Stimulated activated naive CD8-positive, alpha-beta T cell treated with anti-CD3 and anti-CD28 coated beads, Interleukin-15, Interleukin-2, amounts not matched to agents 100 U/mL and 50 U/mL, for 24 hours (primary cell): ENCODE measurements around the gene NLRC5.

Experiments used
- ATAC-seq: fragments of 150-1000 bp; cut with Tn5 transposase; one replicate; pipeline ENCODE4 v1.10.0; 2021
- DNase-seq: peaks from one replicate; pipeline ENCODE4 v3.0.0; 2021

Gene NLRC5

DNA sequence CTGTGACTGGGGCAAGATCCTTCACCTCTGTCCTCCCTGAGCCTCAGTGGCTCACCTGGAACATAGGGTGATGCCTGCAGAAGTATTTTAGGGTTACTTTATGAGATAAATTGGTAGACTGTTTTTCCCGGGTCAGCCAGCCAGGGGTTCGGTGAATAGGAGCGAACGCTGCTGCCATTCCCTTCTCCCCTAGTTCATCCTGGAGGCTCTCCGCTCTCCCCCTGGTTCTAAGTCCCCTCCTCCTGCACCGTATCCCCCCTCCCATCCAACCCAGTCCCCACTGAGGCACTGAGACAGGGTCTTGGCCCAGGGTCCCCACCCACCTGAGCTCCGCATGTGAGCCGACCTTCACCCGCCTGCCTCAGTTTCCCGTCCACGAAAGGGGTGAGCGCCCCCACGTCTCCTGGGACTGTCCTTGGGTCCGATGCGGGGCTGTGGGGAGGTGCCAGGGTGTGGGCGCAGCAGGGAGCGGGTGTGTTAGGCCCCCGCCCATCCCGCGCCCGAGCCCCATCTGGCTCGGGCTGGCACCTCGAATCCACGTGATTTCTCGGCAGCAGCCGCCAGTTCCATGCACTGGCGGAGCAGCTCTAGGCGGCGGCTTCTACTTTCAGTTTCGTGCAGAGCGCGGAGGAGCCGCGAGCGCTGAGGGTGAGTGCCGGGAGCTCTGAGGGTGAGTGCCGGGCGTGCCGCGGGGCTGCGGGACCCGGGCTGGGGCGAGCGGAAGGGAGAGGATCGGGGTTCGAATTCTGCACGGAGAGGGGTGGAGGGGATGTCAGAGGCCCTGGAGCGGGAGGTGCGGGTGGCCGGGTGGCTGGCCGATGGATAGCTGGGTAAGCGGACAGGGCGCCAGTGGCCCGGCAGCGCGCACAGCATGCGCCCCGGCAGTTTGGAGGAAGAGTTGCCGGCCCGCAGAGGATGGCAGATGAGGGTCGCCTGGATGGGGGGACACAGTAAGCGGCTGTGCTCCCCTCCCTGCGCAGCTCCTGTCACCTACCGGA is at the start of gene NLRC5:
Gene NLRC5 (plus strand): TSS at position 610 of the 998 bp plus-strand sequence. CDS start 31,156 bp downstream, outside the sequence.
- DNase-seq (peak; percentile 92), ATAC-seq (peak; percentile 83)

GRCh38 chr16:56939801-56940200 is 49.6 kb upstream of the NLRC5 start:
- no peak for ATAC-seq
- DNase-seq = no peak

GRCh38 chr16:56941092-56941491 is 48.3 kb upstream of the NLRC5 start:
- ATAC-seq = no peak

DNA sequence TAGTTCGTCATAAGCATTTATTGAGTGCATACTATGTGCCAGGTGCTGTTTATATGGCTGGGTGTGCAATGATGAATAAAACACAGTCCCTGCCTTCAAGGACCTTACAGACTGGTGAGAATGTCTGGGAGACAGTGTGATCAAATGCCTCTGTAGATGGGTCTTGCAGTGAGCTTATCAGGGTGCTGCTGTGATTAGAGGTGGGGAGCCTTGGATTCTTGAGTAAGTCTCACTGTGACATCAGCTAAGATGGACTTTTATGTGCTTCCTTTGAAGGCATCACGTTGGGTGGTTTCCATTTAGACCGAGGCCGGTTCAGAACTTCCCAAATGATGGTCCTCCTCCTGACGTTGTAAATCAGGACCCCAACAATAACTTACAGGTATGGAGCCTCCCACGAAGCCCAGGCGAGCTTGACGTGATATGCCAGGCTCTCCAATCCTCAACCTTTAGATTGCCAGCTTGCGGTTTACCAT is 47.5 kb upstream of the NLRC5 start:
- DNase-seq (no peak), ATAC-seq (no peak)

More at GRCh38 chr16:56941092-56941491, 48.3 kb upstream of the NLRC5 start:
- no peak for DNase-seq

DNA sequence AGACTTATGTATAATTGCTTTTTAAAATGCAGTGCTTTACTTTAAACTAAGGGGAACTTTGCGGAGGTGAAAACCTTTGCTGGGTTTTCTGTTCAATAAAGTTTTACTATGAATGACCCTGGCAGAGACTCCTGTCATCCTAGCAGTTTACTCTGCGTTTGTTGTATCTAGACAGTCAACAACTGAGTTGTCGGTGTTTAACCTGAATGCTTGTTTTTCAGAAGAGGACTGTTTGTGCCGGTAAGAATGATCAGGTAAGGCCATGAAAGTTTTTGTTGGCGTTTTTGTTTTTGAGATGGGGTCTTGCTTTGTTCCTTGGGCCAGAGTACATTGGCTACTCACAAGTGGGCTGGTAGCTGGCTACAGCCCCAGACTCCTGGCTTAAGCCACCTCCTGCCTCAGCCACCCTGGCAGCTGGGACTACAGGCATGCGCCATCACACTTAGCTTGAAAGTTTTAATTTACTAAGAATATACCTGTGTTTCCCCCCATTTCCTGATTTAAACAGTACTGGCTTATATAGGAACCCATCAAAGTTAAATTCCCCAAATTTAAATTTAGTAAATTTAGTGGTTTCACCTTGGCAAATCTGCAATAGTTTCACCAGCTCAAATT is 45.5 kb upstream of the NLRC5 start:
- no peak for DNase-seq
- no peak for ATAC-seq

DNA sequence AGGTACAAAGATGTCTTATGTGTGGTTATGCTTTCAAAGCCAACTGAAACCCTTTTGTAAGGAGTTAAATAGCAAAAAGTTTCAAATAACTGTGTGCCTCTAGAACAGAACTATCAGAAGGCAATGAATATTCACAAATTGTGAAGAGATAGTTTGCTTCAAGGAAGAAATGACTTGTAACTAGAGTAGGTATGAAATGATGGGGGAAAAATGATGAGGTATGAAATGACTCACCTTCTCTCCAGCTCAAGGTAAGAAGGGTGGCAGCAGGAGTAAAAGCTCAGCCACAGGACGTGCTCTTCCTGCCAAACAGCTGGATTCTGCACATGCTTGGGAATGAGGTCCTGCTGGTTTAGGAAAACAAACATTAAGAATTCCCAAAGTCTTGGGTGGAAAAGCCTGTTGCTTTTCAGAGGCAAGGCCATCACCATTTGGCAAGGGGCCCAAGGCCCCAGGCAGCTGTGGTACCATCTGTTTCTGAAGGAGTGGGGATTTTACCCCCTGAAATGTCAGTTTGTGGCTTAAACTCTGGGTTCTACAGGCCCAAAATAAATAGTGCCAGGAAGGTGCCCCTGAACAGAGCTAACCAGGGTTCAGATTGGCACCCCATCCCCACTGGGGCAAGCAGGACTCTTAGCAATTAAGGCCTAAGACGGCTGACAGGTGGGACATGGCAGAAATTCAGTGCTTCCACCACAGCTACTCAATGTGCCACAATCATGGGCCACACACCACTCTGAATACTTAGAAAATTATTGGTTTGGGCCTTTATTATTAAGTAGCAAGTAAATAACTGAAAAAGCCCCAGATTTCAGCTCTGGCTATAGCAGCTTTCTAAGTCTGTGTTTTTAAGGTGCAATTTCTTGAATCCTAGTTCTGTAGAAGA is 44.2 kb upstream of the NLRC5 start:
- peak; percentile 82 for ATAC-seq
- DNase-seq = peak; percentile 50

- no peak for DNase-seq
- ATAC-seq = no peak
These were observed 43.4 kb upstream of the NLRC5 start for GRCh38 chr16:56945847-56946527.

DNA sequence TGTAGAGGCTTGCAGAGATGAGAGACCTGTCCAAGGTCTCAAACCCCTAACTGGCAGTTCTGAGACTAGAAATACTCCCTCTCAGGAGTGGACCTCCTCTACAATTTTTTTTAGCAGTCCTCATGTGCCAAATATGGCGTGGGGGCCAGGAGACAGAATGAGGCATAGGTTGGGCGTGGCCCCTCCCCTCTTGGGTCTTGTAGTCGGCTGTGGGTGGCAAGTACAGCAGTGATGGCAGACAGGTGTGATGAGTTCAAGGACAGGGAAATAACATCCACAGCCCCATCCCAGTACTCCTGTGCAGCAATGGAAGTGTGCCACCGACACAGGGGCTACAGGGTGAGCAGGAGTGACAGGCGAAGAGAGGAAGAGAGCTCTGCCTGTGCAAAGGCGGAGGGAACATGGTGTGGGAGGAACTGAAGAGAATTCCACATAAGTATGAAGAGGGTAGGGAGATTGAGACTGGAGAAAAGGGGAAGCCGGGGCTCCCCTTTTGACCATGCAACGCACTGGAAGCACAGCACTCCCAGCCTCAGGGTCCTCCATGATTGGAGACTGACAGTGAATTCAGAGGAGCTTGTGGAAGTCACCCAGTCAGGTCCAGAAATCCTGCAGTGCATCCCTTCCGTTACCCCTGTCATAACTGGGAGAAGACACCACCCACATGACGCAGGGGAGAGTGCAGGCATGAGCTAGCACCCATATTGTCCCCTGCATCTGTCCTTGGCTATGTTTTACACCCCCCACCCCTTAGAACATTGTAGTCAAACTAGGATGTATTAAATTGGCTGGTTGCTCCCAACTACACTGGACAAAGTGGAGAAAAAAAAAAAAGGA is 42.4 kb upstream of the NLRC5 start:
- no peak for DNase-seq

GRCh38 chr16:56947604-56947995 is 41.8 kb upstream of the NLRC5 start:
- DNase-seq = no peak
- ATAC-seq = no peak

More for the DNA sequence above, 42.4 kb upstream of the NLRC5 start:
- ATAC-seq = no peak

- DNase-seq (no peak), ATAC-seq (no peak)
These were observed 41.1 kb upstream of the NLRC5 start for GRCh38 chr16:56948234-56948633.

DNA sequence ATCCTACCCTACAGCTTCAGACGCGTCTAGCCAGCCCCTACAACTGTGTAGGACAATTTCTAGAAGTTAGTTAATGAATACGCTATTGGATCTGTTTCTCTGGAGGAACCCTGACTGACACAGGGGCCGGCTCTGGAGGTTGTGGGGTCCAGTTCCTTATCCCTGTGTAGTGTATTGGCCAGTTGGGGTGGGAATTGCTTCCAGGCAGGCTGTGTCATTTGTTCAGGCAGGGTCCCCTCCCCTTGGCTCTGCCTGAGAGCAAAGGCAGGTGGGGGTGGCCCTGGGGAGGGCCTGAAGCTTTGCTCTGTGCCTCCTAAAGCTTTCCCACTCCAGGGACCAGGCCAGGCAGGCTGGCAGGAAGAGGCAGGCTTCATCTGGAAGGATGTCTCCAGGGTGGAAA is 39.3 kb upstream of the NLRC5 start:
- no peak for ATAC-seq
- DNase-seq = no peak

- no peak for DNase-seq
- no peak for ATAC-seq
These were observed 38.9 kb upstream of the NLRC5 start for GRCh38 chr16:56950455-56950854.

GRCh38 chr16:56950881-56951771 is 38.2 kb upstream of the NLRC5 start:
- peak; percentile 96 for ATAC-seq
- DNase-seq = peak; percentile 76

DNA sequence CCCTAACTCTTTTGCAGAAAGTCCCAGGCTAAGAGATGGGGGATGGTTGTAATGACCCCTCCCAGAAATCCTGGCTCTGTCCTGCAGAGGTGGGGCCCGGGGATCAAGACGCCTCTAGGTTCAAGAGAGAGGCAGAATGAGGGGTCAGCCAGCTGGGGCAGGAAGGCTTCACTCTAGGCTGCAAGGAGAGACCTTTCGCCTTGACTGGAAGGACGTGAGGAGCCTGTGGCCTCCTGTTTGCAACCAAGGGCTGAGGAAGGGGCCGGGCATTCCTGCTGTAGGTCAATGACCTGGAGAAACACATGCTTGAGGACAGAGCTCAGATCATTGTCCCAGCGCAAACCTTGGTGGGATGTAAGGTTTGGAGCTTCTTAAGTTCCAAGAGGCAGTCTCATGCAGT is 36.4 kb upstream of the NLRC5 start:
- DNase-seq = no peak
- ATAC-seq = no peak

DNA sequence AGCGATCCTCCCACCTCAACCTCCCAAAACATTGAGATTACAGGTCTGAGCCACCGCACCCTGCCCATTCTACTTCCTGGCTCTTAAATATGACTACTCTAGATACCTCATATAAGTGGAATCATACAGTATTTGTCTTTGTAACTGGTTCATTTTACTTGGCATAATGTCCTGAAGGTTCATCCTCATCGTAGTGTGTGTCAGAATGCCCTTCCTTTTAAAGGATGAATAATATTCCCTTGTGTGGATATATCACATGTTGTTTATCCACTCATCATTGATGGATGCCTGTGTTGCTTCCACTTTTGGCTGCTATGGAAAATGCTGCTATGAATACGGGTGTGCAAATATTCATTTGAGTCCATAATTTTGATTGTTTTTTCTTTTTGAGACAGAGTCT is 33.3 kb upstream of the NLRC5 start:
- no peak for DNase-seq
- no peak for ATAC-seq

DNA sequence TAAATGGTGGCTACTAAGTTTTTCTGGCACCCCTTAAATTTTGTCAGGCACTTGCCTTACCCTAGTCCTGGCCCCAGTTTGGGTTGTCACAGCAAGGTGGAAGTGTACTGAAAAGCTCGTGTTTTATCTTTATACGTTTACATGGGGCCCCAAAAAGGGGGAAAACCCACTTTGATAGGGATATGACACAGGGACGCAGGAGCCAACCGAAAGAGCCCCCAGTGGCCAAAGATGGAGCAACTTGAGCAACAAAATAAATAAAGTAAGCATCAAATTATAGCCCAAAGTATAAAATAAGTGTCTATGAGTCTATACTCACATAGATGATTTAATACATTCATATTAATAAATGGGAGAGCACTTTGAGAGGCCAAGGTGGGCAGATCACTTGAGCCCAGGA is 32.6 kb upstream of the NLRC5 start:
- DNase-seq (no peak), ATAC-seq (no peak)

DNA sequence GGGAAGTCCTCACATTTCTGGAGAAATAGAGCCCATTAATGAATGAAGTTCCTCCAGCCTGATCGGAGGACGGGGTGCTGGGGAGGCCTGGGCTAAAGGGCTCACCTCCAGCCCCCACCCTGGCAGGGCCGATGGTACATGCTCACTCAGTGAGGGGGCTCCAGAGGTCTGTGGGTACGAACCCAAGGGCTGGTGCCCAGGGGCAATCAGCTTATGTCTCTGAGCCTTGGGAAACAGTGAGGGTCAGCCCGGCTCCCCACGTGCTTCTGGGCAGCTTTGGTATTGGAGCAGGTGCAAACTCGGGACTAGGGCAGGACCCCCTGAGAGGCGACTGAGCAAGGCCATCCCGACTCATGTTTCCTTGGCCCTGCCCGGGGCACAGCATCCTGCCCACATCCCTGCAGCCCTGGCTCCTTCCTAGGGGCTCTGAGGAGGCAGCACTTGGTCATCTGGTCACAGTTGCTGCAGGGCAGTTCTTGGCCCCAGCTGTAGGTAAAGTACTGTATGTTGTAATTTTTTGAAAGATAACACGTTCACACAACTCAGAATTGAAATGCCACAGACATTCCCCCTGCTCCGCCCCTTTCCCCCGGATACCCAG is 28.6 kb upstream of the NLRC5 start:
- ATAC-seq = no peak
- no peak for DNase-seq

GRCh38 chr16:56961386-56961785 is 28.0 kb upstream of the NLRC5 start:
- no peak for DNase-seq
- no peak for ATAC-seq

- no peak for DNase-seq
These were observed 27.5 kb upstream of the NLRC5 start, which contains the start of gene CETP for GRCh38 chr16:56961851-56962281. Gene CETP (plus strand): TSS chr16:56961950. CDS start chr16:56961980, 30 bp downstream.

More at GRCh38 chr16:56961851-56962281, 27.5 kb upstream of the NLRC5 start, which contains the start of gene CETP:
- ATAC-seq = no peak
